Midbrain (tissue), 1 donor: ENCODE data around the gene LTBP2.

Experiments
- DNase-seq: peaks from one replicate; lab custom pipeline; 2025; lab: John Stamatoyannopoulos, UW

Gene LTBP2

GRCh38 chr14:74591394-74591793 is 20.6 kb downstream of the LTBP2 start:
- DNase-seq: no peak

DNA sequence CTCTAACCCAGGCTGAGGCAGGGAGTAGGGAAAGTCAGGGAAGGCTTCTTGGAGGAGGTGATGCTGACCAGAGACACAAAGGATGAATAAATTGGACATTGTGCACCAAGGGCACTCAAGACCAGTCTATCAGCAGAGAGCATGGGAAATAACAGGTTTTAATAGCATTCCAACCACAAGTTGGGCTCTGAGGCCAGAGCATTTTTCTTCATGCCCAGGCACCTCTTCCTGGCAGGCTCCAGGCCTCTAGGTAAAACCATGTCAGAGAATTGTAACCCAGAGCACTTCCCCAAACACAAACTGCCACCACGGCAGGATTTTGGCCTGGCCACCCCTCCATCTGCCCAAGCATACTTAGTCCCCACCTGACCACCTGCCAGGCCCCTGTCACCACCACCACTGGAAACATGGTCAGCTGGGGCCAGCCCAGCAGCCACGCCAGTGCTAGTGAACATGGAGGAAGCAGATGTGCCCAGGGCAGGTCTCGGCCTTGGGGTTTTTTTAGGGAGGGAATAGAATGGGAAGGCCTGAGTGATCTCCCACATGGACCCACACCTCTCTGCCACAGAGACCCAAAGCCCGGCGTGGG is 22.7 kb downstream of the LTBP2 start:
- no peak for DNase-seq

GRCh38 chr14:74587363-74587707 is 24.7 kb downstream of the LTBP2 start:
- no peak for DNase-seq

- DNase-seq: no peak
Observed at GRCh38 chr14:74586681-74587362, 25.2 kb downstream of the LTBP2 start.

DNA sequence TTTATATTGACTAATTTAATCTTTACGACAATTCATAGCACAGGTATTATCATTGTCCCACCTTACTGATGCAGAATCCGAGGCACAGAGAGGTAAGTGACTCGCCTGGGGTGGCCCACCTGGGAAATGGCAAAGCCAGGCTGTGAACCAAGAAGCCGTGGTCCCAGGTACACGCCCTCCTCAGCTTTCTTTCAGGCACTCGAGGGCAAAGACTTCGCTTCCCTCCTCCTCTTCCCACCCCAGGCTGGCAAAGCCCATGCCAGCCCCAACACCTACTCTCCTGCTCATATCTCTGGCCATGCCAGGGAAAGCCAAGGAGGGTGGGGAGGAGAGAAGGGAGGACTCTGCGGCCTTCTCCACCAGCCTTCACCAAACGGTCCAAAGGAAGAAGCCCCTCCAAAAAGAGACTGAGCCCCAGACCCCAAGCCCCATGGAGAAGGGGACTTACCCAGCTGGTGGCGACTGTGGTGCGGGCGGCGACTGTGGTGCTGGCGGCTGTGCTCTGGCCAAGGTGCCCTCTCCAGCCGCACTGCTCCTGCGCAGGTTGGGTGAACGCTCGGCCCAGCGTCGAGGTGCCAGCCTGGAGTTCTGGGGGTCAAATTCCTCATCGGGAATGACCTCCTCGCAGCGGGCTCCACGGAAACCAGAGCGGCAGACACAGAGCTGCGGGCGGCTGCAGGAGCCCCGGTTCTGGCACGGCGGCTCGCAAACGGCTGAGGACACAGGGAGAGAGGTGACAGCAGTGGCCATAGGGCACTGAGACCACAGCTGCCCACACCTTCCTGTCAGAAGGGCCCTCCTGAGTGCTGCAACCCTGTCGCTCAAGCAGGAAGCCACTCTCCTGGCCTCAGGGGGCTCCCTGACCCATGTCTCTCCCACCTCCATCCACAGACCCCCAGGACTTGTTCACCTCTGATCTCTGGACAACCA is 26.4 kb downstream of the LTBP2 start:
- DNase-seq: no peak

GRCh38 chr14:74584951-74585350 is 27.1 kb downstream of the LTBP2 start:
- no peak for DNase-seq

GRCh38 chr14:74583689-74584434 is 28.2 kb downstream of the LTBP2 start:
- DNase-seq: no peak

DNA sequence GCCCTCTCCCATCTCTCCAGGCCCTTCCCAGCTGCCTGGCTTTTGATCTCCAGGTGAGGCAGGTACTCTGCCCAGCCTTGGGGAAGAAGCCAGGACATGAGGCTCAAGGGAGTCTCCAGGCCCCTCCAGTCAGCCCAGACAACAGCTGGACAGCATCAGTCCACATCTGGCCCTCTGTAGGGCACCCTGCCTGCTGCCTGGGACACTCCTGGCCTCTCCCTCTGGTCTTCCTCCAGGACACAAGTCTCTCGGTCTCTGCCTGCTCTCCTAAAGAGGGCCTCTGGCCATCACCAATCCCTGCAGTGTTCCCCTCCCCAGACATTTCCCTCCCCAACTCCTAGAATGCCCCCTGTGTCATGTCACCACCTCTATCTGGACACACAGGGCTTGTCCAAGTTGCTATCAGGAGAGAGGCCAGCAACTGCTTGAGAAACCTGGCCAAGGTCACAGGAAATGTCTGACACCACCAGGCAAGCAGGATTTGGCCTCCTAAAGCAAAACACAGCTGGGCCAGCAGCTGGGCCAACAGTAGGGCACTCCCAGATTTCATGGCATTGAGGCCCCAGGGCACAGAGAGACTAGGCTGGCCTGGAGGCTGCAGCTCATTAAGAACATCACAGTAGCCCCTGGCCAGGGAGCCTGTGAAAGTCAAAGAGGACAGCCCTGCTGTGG is 29.0 kb downstream of the LTBP2 start:
- no peak for DNase-seq

DNA sequence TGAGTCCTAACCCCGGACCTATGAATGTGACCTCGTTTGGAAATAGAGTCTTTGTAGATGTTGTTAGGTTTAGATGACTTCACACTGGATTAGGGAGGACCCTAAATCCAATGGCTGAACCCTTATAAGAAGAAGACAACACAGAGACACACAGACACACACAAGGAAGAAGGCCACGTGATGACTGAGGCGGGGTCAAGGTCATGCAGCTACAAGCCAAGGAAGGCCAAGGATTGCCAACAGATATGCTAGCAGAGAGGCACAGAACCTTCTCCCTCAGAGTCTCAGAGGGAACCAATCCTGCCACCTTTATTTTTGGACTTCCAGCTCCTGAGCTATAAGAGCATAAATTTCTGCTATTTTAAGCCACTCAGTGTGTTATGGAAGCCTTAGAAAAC is 31.8 kb downstream of the LTBP2 start:
- DNase-seq: no peak

GRCh38 chr14:74579447-74580274 is 32.4 kb downstream of the LTBP2 start:
- no peak for DNase-seq

DNA sequence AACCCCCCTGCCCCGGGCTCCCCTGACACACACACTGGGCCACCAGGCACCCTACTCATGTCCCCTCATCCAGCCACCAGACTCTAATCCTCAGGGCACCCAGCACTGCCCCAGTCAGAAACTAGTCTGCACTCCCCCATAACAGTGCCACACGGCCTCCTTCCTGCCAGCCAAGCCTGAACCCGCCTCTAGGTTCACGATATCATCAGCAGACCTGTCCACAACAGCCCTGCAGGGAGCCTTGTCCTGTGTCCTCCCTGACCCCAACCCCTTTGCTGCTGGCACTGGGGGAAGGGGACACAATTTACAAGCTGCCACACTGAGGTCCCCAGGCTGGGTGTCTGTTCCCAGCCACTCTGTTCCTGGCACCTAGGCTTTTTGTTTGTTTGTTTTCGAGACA is 33.6 kb downstream of the LTBP2 start:
- no peak for DNase-seq

DNA sequence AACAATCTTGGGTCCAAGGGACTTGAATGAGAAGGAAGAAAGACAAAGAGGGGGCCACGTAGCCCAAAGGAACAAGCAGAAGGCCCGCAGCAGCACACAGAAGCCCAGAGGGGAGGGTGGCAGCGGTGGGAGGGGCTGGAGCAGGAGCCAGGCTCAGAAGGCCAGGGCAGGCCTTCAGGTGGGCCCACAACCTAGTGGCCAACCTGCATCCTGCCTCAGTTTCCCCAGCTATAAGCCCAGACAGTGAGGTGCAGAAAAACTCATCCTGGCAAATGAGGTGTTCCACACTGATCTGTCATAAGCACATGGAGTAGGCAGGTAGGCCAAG is 34.1 kb downstream of the LTBP2 start:
- DNase-seq: no peak

- no peak for DNase-seq
Observed at GRCh38 chr14:74577247-74577947, 34.6 kb downstream of the LTBP2 start.

- DNase-seq: no peak
Observed at GRCh38 chr14:74575936-74576335, 36.1 kb downstream of the LTBP2 start.

GRCh38 chr14:74575507-74575906 is 36.5 kb downstream of the LTBP2 start:
- no peak for DNase-seq

GRCh38 chr14:74574706-74575105 is 37.3 kb downstream of the LTBP2 start:
- DNase-seq: no peak

DNA sequence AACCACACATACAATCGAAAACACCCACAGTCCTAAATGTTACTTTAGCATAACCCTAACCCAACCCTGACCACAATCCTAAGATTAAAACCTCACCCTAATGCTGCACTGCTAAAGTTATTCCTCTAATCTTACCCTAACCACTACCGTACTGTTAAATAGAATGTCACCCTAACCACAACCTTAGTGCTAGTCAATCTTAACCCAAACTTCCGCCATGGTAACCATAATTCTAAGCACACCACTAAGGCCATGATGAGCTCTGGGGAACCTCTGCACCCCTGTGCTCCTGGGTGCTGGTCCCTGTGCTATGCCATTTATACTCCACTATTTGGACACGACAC is 38.0 kb downstream of the LTBP2 start:
- DNase-seq: no peak

GRCh38 chr14:74573421-74574089 is 38.5 kb downstream of the LTBP2 start:
- DNase-seq: no peak

- DNase-seq: no peak
Observed at GRCh38 chr14:74572726-74573301, 39.2 kb downstream of the LTBP2 start.
